DMS153 treated with DMSO at 0.1 percent for 48 hours (cell line): Measurements from ENCODE around the gene CYB561.
A peak's percentile ranks its signal among the peaks of the same experiment; 100 is the strongest.

ENCODE experiments used
- DNase-seq: peaks from one replicate; lab custom pipeline; 2025; ENCODE audit not compliant: unreplicated experiment; lab: John Stamatoyannopoulos, UW

The CYB561 gene

GRCh38 chr17:63435681-63436522 is 10.2 kb downstream of the CYB561 start:
- DNase-seq, result peak; percentile 28

GRCh38 chr17:63434951-63435571 is 11.0 kb downstream of the CYB561 start:
- DNase-seq, result no peak

- DNase-seq, result no peak
Measured at GRCh38 chr17:63433746-63434591, 12.1 kb downstream of the CYB561 start.

- DNase-seq, result no peak
Measured at GRCh38 chr17:63431939-63432804, 13.9 kb downstream of the CYB561 start.

GRCh38 chr17:63431618-63431938 is 14.5 kb downstream of the CYB561 start:
- no peak for DNase-seq

GRCh38 chr17:63430223-63430622 is 15.9 kb downstream of the CYB561 start:
- DNase-seq, result no peak

- DNase-seq, result no peak
Measured at GRCh38 chr17:63429766-63430165, 16.3 kb downstream of the CYB561 start.

- DNase-seq, result no peak
Measured at GRCh38 chr17:63426917-63427308, 19.2 kb downstream of the CYB561 start.

GRCh38 chr17:63426041-63426916 is 19.8 kb downstream of the CYB561 start:
- DNase-seq, result no peak

- DNase-seq, result peak; percentile 83
Measured at GRCh38 chr17:63425483-63425882, 20.6 kb downstream of the CYB561 start.

- DNase-seq, result no peak
Measured at GRCh38 chr17:63423963-63424362, 22.1 kb downstream of the CYB561 start.

GRCh38 chr17:63423251-63423950 is 22.7 kb downstream of the CYB561 start:
- no peak for DNase-seq

GRCh38 chr17:63421681-63422645 is 24.1 kb downstream of the CYB561 start:
- no peak for DNase-seq

GRCh38 chr17:63420868-63421680 is 25.0 kb downstream of the CYB561 start:
- DNase-seq, result no peak

GRCh38 chr17:63419949-63420867 is 25.9 kb downstream of the CYB561 start:
- no peak for DNase-seq

- DNase-seq, result no peak
Measured at GRCh38 chr17:63419398-63419797, 26.7 kb downstream of the CYB561 start.
